Measurements from ENCODE around the gene STYXL2.

The STYXL2 gene

GRCh38 chr1:167093846-167094516 is at the start of gene STYXL2:
TSS of gene STYXL2 (plus strand) at chr1:167094075. CDS start at chr1:167094850, 775 bp downstream.
- DNase-seq (ENCODE audit: low spot score), result no peak

DNA sequence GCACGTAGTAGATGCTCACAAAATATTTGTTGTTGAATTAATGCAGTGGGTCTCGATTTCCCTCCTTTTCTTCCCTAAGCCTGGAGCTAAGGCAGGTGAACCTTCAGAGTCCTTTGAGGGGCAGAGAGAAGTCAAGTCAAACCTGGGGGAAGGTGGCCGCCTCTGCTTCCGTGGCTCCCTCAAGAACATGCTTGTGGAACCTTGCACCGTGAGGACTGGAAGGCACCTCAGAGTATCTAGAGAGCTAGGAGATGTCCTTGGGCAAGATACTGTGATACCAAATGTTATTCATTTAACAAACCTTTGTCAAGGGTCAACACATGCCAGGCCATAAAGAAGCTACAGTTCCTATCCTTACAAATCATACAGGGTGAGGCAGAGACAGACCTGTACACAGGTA is 42.0 kb upstream of the STYXL2 start:
- no peak for DNase-seq (ENCODE audit: low spot score)

- peak; percentile 22 for DNase-seq (ENCODE audit: low spot score)
These were observed 41.5 kb upstream of the STYXL2 start for GRCh38 chr1:167052389-167052788.

DNA sequence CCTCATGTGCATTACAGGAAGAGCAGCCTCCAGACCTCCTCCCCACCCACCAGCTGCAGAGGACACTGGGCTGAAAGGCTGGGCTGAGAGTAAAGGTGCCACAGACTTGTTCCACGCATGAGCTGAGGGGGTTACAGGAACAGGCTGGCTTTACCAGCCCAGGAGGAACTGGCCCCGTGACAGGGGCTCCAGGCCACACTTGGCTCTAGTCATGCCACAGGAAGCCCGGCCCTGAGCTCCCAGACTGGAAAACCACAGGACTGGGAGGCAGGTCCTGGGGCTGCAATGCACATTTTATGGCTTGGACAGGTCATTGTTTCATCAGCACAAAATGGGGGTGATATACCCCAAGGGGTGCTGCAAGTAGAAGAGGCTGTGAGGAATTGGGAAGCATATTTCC is 39.3 kb upstream of the STYXL2 start:
- DNase-seq (ENCODE audit: low spot score), result no peak

GRCh38 chr1:167054946-167055630 is 38.8 kb upstream of the STYXL2 start:
- no peak for DNase-seq (ENCODE audit: low spot score)

DNA sequence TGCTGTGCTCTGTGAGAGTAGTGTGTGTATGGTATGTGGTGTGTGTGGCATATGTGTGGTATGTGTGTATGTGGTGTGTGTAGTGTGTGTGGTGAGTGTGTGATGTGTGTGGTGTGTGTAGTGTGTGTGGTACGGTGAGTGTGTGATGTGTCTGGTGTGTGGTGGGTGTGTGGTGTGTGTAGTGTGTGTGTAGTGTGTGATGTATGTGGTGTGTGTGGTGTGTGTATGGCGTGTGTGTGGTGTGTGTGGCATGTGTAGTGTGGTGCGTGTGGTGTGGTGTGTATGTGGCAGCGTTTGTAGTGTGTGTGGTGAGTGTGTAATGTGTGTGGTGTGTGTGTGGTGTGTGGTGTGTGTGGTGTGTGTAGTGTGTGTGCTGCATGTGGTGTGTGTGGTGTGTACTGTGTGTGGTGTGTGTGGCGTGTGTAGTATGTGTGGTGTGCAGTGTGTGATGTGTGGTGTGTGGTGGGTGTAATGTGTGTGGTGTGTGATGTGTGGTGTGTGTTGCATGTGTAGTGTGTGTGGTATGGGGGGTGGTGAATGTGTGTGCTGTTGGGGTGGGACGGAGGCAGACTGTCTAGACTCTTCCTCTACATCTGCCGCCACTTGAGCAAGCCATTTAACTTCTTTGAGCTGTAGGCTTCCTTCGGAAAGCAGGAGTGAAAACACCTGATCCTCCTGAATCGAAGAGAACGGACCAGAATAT is 37.2 kb upstream of the STYXL2 start:
- no peak for DNase-seq (ENCODE audit: low spot score)

DNA sequence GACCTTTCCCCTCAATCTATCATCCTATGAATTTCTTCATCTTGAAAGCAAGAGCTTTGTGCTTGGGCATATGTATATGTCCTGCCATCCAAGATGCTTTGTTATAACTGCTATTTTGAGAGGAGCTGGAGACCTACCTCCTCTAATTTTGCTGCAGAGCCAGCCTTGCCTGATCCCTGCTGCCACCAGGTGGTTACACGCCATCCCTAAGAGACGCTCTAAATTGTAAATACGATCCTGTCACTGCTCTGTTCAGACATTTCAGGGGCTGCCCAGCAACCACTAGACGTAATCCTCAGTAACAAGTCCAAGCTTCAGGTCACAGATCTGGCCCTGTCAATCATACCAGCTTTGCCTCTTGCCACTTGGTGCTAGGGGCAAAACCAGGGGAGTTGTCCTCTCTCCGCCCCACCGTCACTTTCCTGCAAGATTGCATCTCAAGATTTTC is 36.6 kb upstream of the STYXL2 start:
- DNase-seq (ENCODE audit: low spot score), result peak; percentile 40

DNA sequence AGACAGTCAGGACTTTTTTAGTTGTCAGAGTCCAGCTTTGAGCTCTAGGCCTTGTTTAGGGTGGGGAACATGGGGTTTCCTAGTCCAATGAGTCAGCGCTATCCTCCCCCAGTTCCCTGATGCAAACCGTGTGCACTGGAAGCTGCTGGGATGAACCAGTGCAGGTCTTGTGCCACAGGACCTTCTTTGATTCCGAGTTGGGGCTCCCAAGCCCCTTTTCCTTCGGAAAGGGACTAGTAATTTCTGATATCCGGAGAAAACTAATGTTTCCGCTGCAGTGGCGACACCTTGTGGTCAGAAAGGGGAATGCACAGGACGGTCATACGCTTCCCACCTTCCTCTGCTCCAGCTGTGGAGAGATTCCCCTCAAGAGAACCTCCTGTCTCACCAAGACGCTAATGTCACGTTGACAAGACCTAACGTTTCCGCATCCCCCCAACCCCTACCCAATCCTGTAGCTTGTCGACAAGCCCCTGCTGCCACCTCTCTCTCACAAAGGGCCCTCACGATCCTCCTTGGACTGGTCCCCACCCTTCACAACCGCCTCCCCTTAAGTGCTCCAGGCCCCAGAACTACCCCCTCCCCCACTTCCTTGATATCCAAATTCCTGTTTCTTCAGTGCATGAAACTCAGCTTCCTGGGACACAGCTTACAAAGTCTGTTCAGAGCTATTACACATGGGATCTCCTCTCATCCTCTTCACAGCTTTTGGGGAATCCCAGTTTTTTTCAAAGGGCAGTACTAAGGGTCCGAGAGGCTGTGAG is 34.6 kb upstream of the STYXL2 start:
- peak; percentile 62 for DNase-seq (ENCODE audit: low spot score)

DNA sequence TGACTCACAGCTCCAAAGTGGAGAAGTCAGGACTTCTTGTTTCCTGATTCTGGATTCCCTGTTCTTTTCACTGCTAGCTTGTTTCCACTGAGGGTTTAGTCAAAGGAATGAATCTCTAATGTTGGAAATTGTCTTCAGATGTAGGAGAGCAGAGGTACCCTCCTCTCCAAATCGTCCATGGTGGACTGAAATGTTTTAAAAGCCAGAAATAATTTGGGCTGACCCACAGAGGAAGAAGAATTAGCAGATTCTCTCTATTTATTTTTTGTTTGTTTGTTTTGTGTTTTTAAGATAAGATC is 34.1 kb upstream of the STYXL2 start:
- DNase-seq (ENCODE audit: low spot score), result no peak

- peak; percentile 34 for DNase-seq (ENCODE audit: low spot score)
These were observed 33.5 kb upstream of the STYXL2 start for GRCh38 chr1:167060141-167061072.

DNA sequence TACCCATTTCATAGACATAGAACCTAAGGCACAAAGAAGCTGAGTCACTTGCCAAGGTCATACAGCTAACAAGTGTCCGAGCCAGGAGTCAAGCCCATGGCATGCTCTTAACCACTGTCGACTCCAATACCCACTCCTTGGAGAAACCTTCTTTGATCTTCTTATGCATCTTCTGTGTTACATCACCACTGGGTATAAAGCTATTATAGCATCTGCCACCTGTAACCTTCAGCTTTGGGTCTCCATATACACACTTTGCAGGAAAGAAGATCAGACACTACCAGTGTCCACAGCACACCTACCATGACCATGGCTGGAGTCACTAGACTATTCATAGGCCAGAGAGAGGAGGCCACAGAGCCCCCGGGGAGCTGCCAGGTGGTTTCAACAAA is 32.8 kb upstream of the STYXL2 start:
- DNase-seq (ENCODE audit: low spot score), result no peak

GRCh38 chr1:167064621-167065020 is 29.3 kb upstream of the STYXL2 start:
- DNase-seq (ENCODE audit: low spot score), result no peak

DNA sequence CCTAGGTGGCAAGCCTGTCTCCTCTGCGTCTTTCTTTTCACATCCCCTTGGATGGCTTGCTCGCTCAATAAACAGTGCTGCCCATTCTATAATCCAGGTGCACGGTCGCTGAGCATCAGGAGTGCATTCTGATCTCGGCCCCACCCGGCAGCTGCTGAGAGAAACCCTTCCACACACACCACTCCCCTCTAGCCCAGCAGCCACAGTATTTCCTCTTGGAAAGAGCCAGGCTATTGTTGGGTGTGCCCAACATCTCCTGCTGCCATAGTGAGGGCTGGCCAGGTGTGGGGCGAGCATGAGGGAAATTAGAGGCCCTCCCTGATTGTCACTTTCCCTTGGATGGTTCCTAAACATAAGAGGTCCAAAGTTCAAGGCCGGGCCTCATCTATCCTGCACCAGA is 28.4 kb upstream of the STYXL2 start:
- DNase-seq (ENCODE audit: low spot score), result no peak

GRCh38 chr1:167066333-167067122 is 27.3 kb upstream of the STYXL2 start:
- DNase-seq (ENCODE audit: low spot score), result peak; percentile 81

GRCh38 chr1:167067904-167068303 is 26.0 kb upstream of the STYXL2 start:
- no peak for DNase-seq (ENCODE audit: low spot score)

GRCh38 chr1:167068761-167069160 is 25.1 kb upstream of the STYXL2 start:
- no peak for DNase-seq (ENCODE audit: low spot score)

GRCh38 chr1:167071286-167071685 is 22.6 kb upstream of the STYXL2 start:
- no peak for DNase-seq (ENCODE audit: low spot score)

GRCh38 chr1:167076136-167076710 is 17.7 kb upstream of the STYXL2 start:
- no peak for DNase-seq (ENCODE audit: low spot score)

- no peak for DNase-seq (ENCODE audit: low spot score)
These were observed 16.6 kb upstream of the STYXL2 start for GRCh38 chr1:167077128-167077867.

DNA sequence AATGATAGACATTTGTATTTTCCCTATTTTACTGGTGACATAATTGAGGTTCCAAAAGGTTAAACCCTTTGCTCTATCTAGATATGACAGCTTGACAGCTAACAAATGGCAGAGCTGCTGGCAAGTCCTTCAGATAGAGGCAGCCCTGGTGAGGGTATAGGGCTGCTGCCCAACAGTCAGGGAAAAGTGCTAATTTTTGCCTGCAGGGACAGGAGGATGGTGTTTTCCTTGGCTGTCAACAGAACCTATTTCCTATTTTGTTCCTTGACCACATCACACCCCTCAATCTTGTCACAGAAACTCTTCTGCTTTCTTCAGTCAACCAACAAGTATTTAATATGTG is 16.0 kb upstream of the STYXL2 start:
- DNase-seq (ENCODE audit: low spot score), result no peak

Measured in hepatic stellate cell (primary cell).